H9 (cell line): Measurements from ENCODE around the gene MYH11. TPM values are rescaled to one million over a fixed set of nuclear protein-coding genes. Genes with fewer than 3 reads are reported as not detected.

Experiments used
- DNase-seq: peaks from one replicate; pipeline ENCODE4 v3.0.0-alpha.2; 2017
- H2AFZ ChIP-seq: one replicate; pipeline ENCODE4 v1.6.1; 2013; ENCODE audit warnings: mild to moderate bottlenecking, low read length, control low read depth, moderate library complexity
- H2AK5ac ChIP-seq: 2 replicates; pipeline ENCODE4 v1.6.1; 2013; ENCODE audit warnings: low read length, control low read depth, mixed read lengths; ENCODE audit not compliant: insufficient read length
- H2BK120ac ChIP-seq: one replicate; pipeline ENCODE4 v1.6.1; 2013; ENCODE audit warnings: low read depth, mild to moderate bottlenecking, low read length, control low read depth, inconsistent platforms; ENCODE audit not compliant: poor library complexity, severe bottlenecking
- H2BK12ac ChIP-seq: 2 replicates; pipeline ENCODE4 v1.6.1; 2013; ENCODE audit warnings: low read length, control low read depth, mixed read lengths, low read depth; ENCODE audit not compliant: insufficient read length
- H2BK15ac ChIP-seq: 2 replicates; pipeline ENCODE4 v1.6.1; 2013; ENCODE audit warnings: low read depth, low read length, control low read depth
- H2BK20ac ChIP-seq: one replicate; pipeline ENCODE4 v1.6.1; 2013; ENCODE audit warnings: low read depth, mild to moderate bottlenecking, low read length, control low read depth, inconsistent platforms; ENCODE audit not compliant: poor library complexity, severe bottlenecking
- H2BK5ac ChIP-seq: 2 replicates; pipeline ENCODE4 v1.6.1; 2013; ENCODE audit warnings: low read length, control low read depth, mixed read lengths; ENCODE audit not compliant: insufficient read length
- H3K14ac ChIP-seq: 2 replicates; pipeline ENCODE4 v1.6.1; 2013; ENCODE audit warnings: low read length, control low read depth; ENCODE audit not compliant: insufficient read depth
- H3K18ac ChIP-seq: 2 replicates; pipeline ENCODE4 v1.6.1; 2013; ENCODE audit warnings: low read depth, mild to moderate bottlenecking, mixed read lengths, low read length, control low read depth; ENCODE audit not compliant: insufficient read length
- H3K23ac ChIP-seq: 2 replicates; pipeline ENCODE4 v1.6.1; 2013; ENCODE audit warnings: low read length, control low read depth, mixed read lengths, low read depth; ENCODE audit not compliant: insufficient read length
- H3K23me2 ChIP-seq: 2 replicates; pipeline ENCODE4 v1.6.1; 2013; ENCODE audit warnings: low read depth, mild to moderate bottlenecking, mixed read lengths, low read length, control low read depth; ENCODE audit not compliant: insufficient read length, poor library complexity, severe bottlenecking
- H3K27ac ChIP-seq: 2 replicates; pipeline ENCODE4 v1.5.1; 2013; ENCODE audit warnings: low read length, control low read depth, mixed read lengths, low read depth; ENCODE audit not compliant: insufficient read length
- H3K27me3 ChIP-seq: 2 replicates; pipeline ENCODE4 v1.6.1; 2013; ENCODE audit warnings: low read length, control low read depth, inconsistent platforms; ENCODE audit not compliant: insufficient read depth
- H3K4ac ChIP-seq: 2 replicates; pipeline ENCODE4 v1.6.1; 2013; ENCODE audit warnings: low read depth, mild to moderate bottlenecking, control low read depth, inconsistent platforms, low read length, moderate library complexity
- H3K4me1 ChIP-seq: 2 replicates; pipeline ENCODE4 v1.6.1; 2013; ENCODE audit warnings: low read length, control low read depth, inconsistent platforms; ENCODE audit not compliant: insufficient read depth
- H3K4me2 ChIP-seq: 2 replicates; pipeline ENCODE4 v1.6.1; 2013; ENCODE audit warnings: low read length, control low read depth, mixed read lengths; ENCODE audit not compliant: insufficient read length, insufficient read depth
- H3K56ac ChIP-seq: 2 replicates; pipeline ENCODE4 v1.6.1; 2013; ENCODE audit warnings: low read depth, mild to moderate bottlenecking, mixed read lengths, low read length, control low read depth; ENCODE audit not compliant: insufficient read length
- H3K79me1 ChIP-seq: 2 replicates; pipeline ENCODE4 v1.6.1; 2013; ENCODE audit warnings: low read depth, mild to moderate bottlenecking, moderate library complexity, low read length, control low read depth, inconsistent platforms; ENCODE audit not compliant: insufficient read depth, poor library complexity, severe bottlenecking
- H3K79me2 ChIP-seq: 2 replicates; pipeline ENCODE4 v1.6.1; 2013; ENCODE audit warnings: low read length, control low read depth, inconsistent platforms; ENCODE audit not compliant: insufficient read depth
- H3K9ac ChIP-seq: 2 replicates; pipeline ENCODE4 v1.6.1; 2013; ENCODE audit warnings: low read length, control low read depth, mixed read lengths; ENCODE audit not compliant: insufficient read length; ENCODE audit errors: extremely low read depth
- H3K9me3 ChIP-seq: one replicate; pipeline ENCODE4 v1.6.1; 2013; ENCODE audit warnings: low read depth, low read length, inconsistent platforms; ENCODE audit not compliant: control insufficient read depth
- H3T11ph ChIP-seq: one replicate; pipeline ENCODE4 v1.6.1; 2013; ENCODE audit warnings: mild to moderate bottlenecking, low read length, control low read depth, inconsistent platforms
- H4K20me1 ChIP-seq: one replicate; pipeline ENCODE4 v1.6.1; 2013; ENCODE audit not compliant: control insufficient read depth, insufficient read length, insufficient read depth
- H4K5ac ChIP-seq: 2 replicates; pipeline ENCODE4 v1.6.1; 2013; ENCODE audit warnings: low read depth, mild to moderate bottlenecking, mixed read lengths, low read length, control low read depth; ENCODE audit not compliant: insufficient read length
- H4K8ac ChIP-seq: replicated peaks from 2 replicates; pipeline ENCODE4 v1.6.1; 2013; ENCODE audit warnings: low read length, control low read depth, mixed read lengths, low read depth; ENCODE audit not compliant: insufficient read length
- H4K91ac ChIP-seq: 2 replicates; pipeline ENCODE4 v1.6.1; 2013; ENCODE audit warnings: low read depth, mild to moderate bottlenecking, moderate library complexity, mixed read lengths, low read length, control low read depth; ENCODE audit not compliant: insufficient read length
- H3K27ac Mint-ChIP-seq, 3 experiments: 2 replicates in 2 of 3; 3 replicates in 1 of 3; pipeline ENCODE4 v1.8.0; 2020 to 2021; ENCODE audit warnings: mixed read lengths in 3 of 3, mild to moderate bottlenecking in 1 of 3, moderate library complexity in 1 of 3
- H3K27me3 Mint-ChIP-seq: 2 replicates; pipeline ENCODE4 v1.8.0; 2021; ENCODE audit warnings: low read depth, mild to moderate bottlenecking, moderate library complexity, mixed read lengths
- H3K36me3 Mint-ChIP-seq, 3 experiments: 2 replicates in 2 of 3; 3 replicates in 1 of 3; pipeline ENCODE4 v1.8.0; 2020 to 2021; ENCODE audit warnings: low read depth in 3 of 3, mixed read lengths in 3 of 3; ENCODE audit not compliant: insufficient read depth in 1 of 3
- H3K4me1 Mint-ChIP-seq, 2 experiments: 2 replicates each; pipeline ENCODE4 v1.8.0; 2020; ENCODE audit warnings: mixed read lengths in 2 of 2
- H3K4me3 Mint-ChIP-seq, 2 experiments: 2 replicates in 1 of 2; 3 replicates in 1 of 2; pipeline ENCODE4 v1.8.0; 2020 to 2021; ENCODE audit warnings: mild to moderate bottlenecking in 2 of 2, mixed read lengths in 2 of 2, moderate library complexity in 1 of 2
- H3K9me3 Mint-ChIP-seq, 2 experiments: 2 replicates in 1 of 2; 3 replicates in 1 of 2; pipeline ENCODE4 v1.8.0; 2020; ENCODE audit warnings: mild to moderate bottlenecking in 2 of 2, mixed read lengths in 2 of 2, moderate library complexity in 1 of 2
- WGBS: extraction: QIAGEN DNeasy Blood & Tissue Kit; methylation state at CpG from one replicate; pipeline ENCODE4 v1.1.7; 2013; ENCODE audit warnings: missing lambda C conversion rate, low lambda C conversion rate, mixed read lengths; ENCODE audit not compliant: insufficient read length; ENCODE audit errors: extremely low coverage; 5-methylcytosine and 5-hydroxymethylcytosine counted together
- total RNA-seq: library from RNA; stranded (reverse); gene quantifications from 2 replicates; pipeline ENCODE4 v1.2.1, GENCODE V29; 2021
- TF ChIP-seq, protein P1 (sequence below): fragments of 200-600 bp; sonication (generic); conservative IDR thresholded peaks from 3 replicates; pipeline ENCODE4 v1.8.0; 2021; ENCODE audit warnings: antibody characterized with exemption, mild to moderate bottlenecking

MYH11 gene
- total RNA-seq, 1 experiment from 2014 or later, result 0.42 TPM

DNA sequence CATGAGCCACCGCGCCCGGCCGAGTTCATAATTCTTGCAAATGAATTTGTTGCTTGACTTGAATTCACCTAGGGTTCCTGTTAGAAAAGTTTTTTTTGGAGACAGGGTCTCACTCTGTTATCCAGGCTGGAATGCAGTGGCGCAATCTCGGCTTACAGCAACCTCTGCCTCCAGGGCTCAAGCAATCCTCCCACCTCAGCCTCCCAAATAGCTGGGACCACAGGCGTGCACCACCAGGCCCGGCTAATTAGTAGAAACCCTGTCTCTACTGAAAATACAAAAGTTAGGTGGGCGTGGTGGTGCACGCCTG lies 99.8 kb downstream of the MYH11 start:
- H2BK120ac ChIP-seq, result no peak overlapping the region
- no peak overlapping the region for H2AK5ac ChIP-seq
- no peak overlapping the region for H3K27ac ChIP-seq
- no peak overlapping the region for H3K4me2 ChIP-seq
- H2AFZ ChIP-seq, result no peak overlapping the region
- no peak overlapping the region for H4K91ac ChIP-seq
- no peaks in the 10 kb centered on the region for H3K23me2 ChIP-seq
- H3K4me3 Mint-ChIP-seq, result peak overlapping the region in 1 of 2 experiments; percentile 32; a peak in 1 of 5 replicates
- H3K56ac ChIP-seq, result no peak overlapping the region
- no peaks in the 10 kb centered on the region for H3K79me2 ChIP-seq
- H3K27me3 ChIP-seq, result no peaks in the 10 kb centered on the region
- H3K9ac ChIP-seq, result no peak overlapping the region
- no peaks in the 10 kb centered on the region for H3K9me3 ChIP-seq
- H3K27me3 Mint-ChIP-seq, result peaks cover 8% of the 10 kb centered on the region
- H3T11ph ChIP-seq, result no peak overlapping the region
- no peak overlapping the region for H3K27ac Mint-ChIP-seq
- no CpG with 5 or more reads among the region's 10 CpGs for WGBS
- no peaks in the 10 kb centered on the region for H3K79me1 ChIP-seq
- no peak overlapping the region for H3K18ac ChIP-seq
- H3K14ac ChIP-seq, result no peak overlapping the region
- H2BK12ac ChIP-seq, result no peak overlapping the region
- no peak overlapping the region for H2BK20ac ChIP-seq
- no peaks in the 10 kb centered on the region for H3K4me1 ChIP-seq
- no peak overlapping the region for H4K8ac ChIP-seq
- no peak overlapping the region for H2BK15ac ChIP-seq
- no peaks in the 10 kb centered on the region for H3K9me3 Mint-ChIP-seq
- H4K5ac ChIP-seq, result no peak overlapping the region
- TF ChIP-seq, protein P1, sequence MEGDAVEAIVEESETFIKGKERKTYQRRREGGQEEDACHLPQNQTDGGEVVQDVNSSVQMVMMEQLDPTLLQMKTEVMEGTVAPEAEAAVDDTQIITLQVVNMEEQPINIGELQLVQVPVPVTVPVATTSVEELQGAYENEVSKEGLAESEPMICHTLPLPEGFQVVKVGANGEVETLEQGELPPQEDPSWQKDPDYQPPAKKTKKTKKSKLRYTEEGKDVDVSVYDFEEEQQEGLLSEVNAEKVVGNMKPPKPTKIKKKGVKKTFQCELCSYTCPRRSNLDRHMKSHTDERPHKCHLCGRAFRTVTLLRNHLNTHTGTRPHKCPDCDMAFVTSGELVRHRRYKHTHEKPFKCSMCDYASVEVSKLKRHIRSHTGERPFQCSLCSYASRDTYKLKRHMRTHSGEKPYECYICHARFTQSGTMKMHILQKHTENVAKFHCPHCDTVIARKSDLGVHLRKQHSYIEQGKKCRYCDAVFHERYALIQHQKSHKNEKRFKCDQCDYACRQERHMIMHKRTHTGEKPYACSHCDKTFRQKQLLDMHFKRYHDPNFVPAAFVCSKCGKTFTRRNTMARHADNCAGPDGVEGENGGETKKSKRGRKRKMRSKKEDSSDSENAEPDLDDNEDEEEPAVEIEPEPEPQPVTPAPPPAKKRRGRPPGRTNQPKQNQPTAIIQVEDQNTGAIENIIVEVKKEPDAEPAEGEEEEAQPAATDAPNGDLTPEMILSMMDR, result no peak
- H3K36me3 Mint-ChIP-seq, result no peaks in the 10 kb centered on the region
- H4K20me1 ChIP-seq, result no peaks in the 10 kb centered on the region
- H2BK5ac ChIP-seq, result no peak overlapping the region
- peaks cover 5 to 12% of the 10 kb centered on the region in 2 experiments for H3K4me1 Mint-ChIP-seq
- H3K23ac ChIP-seq, result no peak overlapping the region
- DNase-seq, result no peak
- no peak overlapping the region for H3K4ac ChIP-seq
